SK-N-SH (cell line): ENCODE measurements around the gene CEP55. TPM values are rescaled to one million over a fixed set of nuclear protein-coding genes. Genes with fewer than 3 reads are reported as not detected.

ENCODE experiments used
- CTCF ChIA-PET: fragments of 300-600, 350-600 bp; formaldehyde crosslinking; extraction: SDS; loops from one replicate; lab custom pipeline; 2021; lab: Yijun Ruan, JAX
- POLR2A ChIA-PET: fragments of 350-600 bp; sonication (Branson Sonifier 250); formaldehyde crosslinking; extraction: SDS; loops from one replicate; lab custom pipeline; 2020; ENCODE audit warnings: antibody characterized with exemption, inconsistent platforms; lab: Yijun Ruan, JAX
- DNase-seq: peaks from one replicate; pipeline ENCODE4 v3.0.0; 2012
- H2AFZ ChIP-seq: fragments of 200-600 bp; sonication (generic); 2 replicates; pipeline ENCODE4 v1.8.1; 2016; ENCODE audit warnings: antibody characterized with exemption, mild to moderate bottlenecking, low read depth
- H3F3A ChIP-seq: fragments of 200-600 bp; sonication (generic); replicated peaks from 2 replicates; pipeline ENCODE3; 2016; ENCODE audit warnings: antibody characterized with exemption, mild to moderate bottlenecking; ENCODE audit not compliant: insufficient read depth
- H3K27ac ChIP-seq, 2 experiments: fragments of 200-500 bp in 1 of 2; fragments of 200-600 bp in 1 of 2; sonication (Bioruptor generic) in 1 of 2; sonication (generic), shearing (Covaris generic) in 1 of 2; 2 replicates each; pipeline versions ENCODE4 v1.5.1 to v1.6.1; 2014 to 2016; ENCODE audit warnings: low read depth in 2 of 2, inconsistent platforms in 1 of 2, low read length in 1 of 2, mild to moderate bottlenecking in 1 of 2, mixed read lengths in 1 of 2
- H3K27me3 ChIP-seq: fragments of 200-600 bp; sonication (generic), shearing (Covaris generic); 2 replicates; pipeline ENCODE4 v1.6.1; 2016; ENCODE audit warnings: mixed run types; ENCODE audit not compliant: insufficient read depth
- H3K36me3 ChIP-seq, 2 experiments: fragments of 200-500 bp in 1 of 2; fragments of 200-600 bp in 1 of 2; sonication (Bioruptor generic) in 1 of 2; sonication (generic) in 1 of 2; replicated peaks in 1 of 2; 2 replicates each; pipeline versions ENCODE3 to v1.5.1; 2014 to 2016; ENCODE audit warnings: low read length in 1 of 2, mild to moderate bottlenecking in 1 of 2; ENCODE audit not compliant: insufficient read depth in 2 of 2, control insufficient read depth in 1 of 2
- H3K4me1 ChIP-seq, 2 experiments: fragments of 200-500 bp in 1 of 2; fragments of 200-600 bp in 1 of 2; sonication (Bioruptor generic) in 1 of 2; sonication (generic), shearing (Covaris generic) in 1 of 2; 2 replicates each; pipeline versions ENCODE4 v1.5.1 to v1.6.1; 2014 to 2016; ENCODE audit warnings: low read depth in 1 of 2, low read length in 1 of 2, mixed run types in 1 of 2; ENCODE audit not compliant: insufficient read depth in 2 of 2, control insufficient read depth in 1 of 2
- H3K4me2 ChIP-seq: fragments of 200-600 bp; sonication (generic), shearing (Covaris generic); 2 replicates; pipeline ENCODE4 v1.6.1; 2017; ENCODE audit warnings: mixed run types
- H3K4me3 ChIP-seq, 2 experiments: fragments of 200-500 bp in 1 of 2; fragments of 200-600 bp in 1 of 2; sonication (Bioruptor generic) in 1 of 2; sonication (generic), shearing (Covaris generic) in 1 of 2; 2 replicates each; pipeline versions ENCODE4 v1.5.1 to v1.8.1; 2014 to 2016; ENCODE audit warnings: low read depth in 2 of 2, inconsistent platforms in 1 of 2, low read length in 1 of 2, mild to moderate bottlenecking in 1 of 2, mixed read lengths in 1 of 2, moderate library complexity in 1 of 2
- H3K79me2 ChIP-seq: fragments of 200-600 bp; sonication (generic); 2 replicates; pipeline ENCODE4 v1.8.1; 2017; ENCODE audit warnings: mild to moderate bottlenecking; ENCODE audit not compliant: insufficient read depth
- H3K9ac ChIP-seq: fragments of 200-600 bp; sonication (generic); 2 replicates; pipeline ENCODE4 v1.6.1; 2017; ENCODE audit warnings: mixed run types
- H3K9me2 ChIP-seq: fragments of 200-600 bp; sonication (generic); 2 replicates; pipeline ENCODE4 v1.6.1; 2017; ENCODE audit warnings: mixed run types
- H3K9me3 ChIP-seq: fragments of 200-600 bp; sonication (generic); 2 replicates; pipeline ENCODE4 v1.6.1; 2017; ENCODE audit warnings: mixed run types, mild to moderate bottlenecking, moderate library complexity
- H4K20me1 ChIP-seq: fragments of 200-600 bp; sonication (generic); 2 replicates; pipeline ENCODE4 v1.6.1; 2017; ENCODE audit warnings: mild to moderate bottlenecking, mixed run types; ENCODE audit not compliant: insufficient read depth
- CHD2 ChIP-seq: fragments of 150-350 bp; IDR thresholded peaks from 2 replicates; pipeline ENCODE4 v1.6.1; 2018; ENCODE audit warnings: low read length; ENCODE audit not compliant: partially characterized antibody
- EZH2phosphoT487 ChIP-seq: fragments of 200-600 bp; sonication (generic); IDR thresholded peaks from 2 replicates; pipeline ENCODE4 v1.6.1; 2017; ENCODE audit warnings: low read depth, mixed run types, mild to moderate bottlenecking, antibody characterized with exemption, moderate library complexity, borderline replicate concordance
- FOSL2 ChIP-seq: IDR thresholded peaks from 2 replicates; pipeline ENCODE4 v1.4.0; 2012; ENCODE audit warnings: low read depth, mild to moderate bottlenecking, moderate library complexity, borderline replicate concordance
- FOXJ3 ChIP-seq: sonication (generic); formaldehyde crosslinking; IDR thresholded peaks from 2 replicates; pipeline ENCODE4 v1.5.1; 2020; ENCODE audit warnings: mild to moderate bottlenecking, missing genetic modification reagents
- GATA2 ChIP-seq: sonication (generic); formaldehyde crosslinking; IDR thresholded peaks from 2 replicates; pipeline ENCODE4 v1.5.0; 2020; ENCODE audit warnings: mild to moderate bottlenecking, missing genetic modification reagents
- IRF3 ChIP-seq: fragments of 150-350 bp; IDR thresholded peaks from 2 replicates; pipeline ENCODE4 v1.6.1; 2016; ENCODE audit warnings: mild to moderate bottlenecking, low read depth, low read length
- JUND ChIP-seq: IDR thresholded peaks from 2 replicates; pipeline ENCODE4 v1.4.0; 2012
- NRF1 ChIP-seq: IDR thresholded peaks from 2 replicates; pipeline ENCODE4 v1.6.1; 2012; ENCODE audit warnings: low read depth, mild to moderate bottlenecking, low read length
- PBX3 ChIP-seq: IDR thresholded peaks from 2 replicates; pipeline ENCODE4; 2012
- POLR2AphosphoS5 ChIP-seq: IDR thresholded peaks from 2 replicates; pipeline ENCODE4 v1.6.1; 2012; ENCODE audit warnings: low read depth, low read length
- RCOR1 ChIP-seq: fragments of 150-350 bp; IDR thresholded peaks from 2 replicates; pipeline ENCODE4 v1.6.1; 2017; ENCODE audit warnings: antibody characterized with exemption, low read length
- REST ChIP-seq: IDR thresholded peaks from 2 replicates; pipeline ENCODE4 v1.6.1; 2012; ENCODE audit warnings: mild to moderate bottlenecking, low read depth, low read length, moderate library complexity
- SIN3A ChIP-seq: IDR thresholded peaks from 2 replicates; pipeline ENCODE4 v1.6.1; 2012; ENCODE audit warnings: low read depth, mild to moderate bottlenecking, low read length, moderate library complexity, borderline replicate concordance
- TCF12 ChIP-seq: IDR thresholded peaks from 2 replicates; pipeline ENCODE4 v1.4.0; 2012
- USF1 ChIP-seq: IDR thresholded peaks from 2 replicates; pipeline ENCODE4 v1.4.0; 2012; ENCODE audit warnings: low read depth, borderline replicate concordance
- WGBS: methylation state at CpG from one replicate; pipeline ENCODE4 v1.1.6; 2017; ENCODE audit warnings: low lambda C conversion rate; 5-methylcytosine and 5-hydroxymethylcytosine counted together
- polyA plus RNA-seq, 3 experiments: library from polyadenylated mRNA; depleted of rRNA; stranded (reverse); fragments of >200 nt; gene quantifications; 2 replicates each; pipeline ENCODE4 v1.2.3, GENCODE V29; 2012

CEP55 gene
- polyA plus RNA-seq, 1 of the 3 experiments (the other 2 are of a cell fraction), result 9.8 TPM

- ChIA-PET POLR2A (no interaction called here), CTCF (interaction anchor here (0.7 kb wide), 1 partner anchor 1022 kb away, joined by 3 read pairs; no protein-coding TSS in a partner anchor)
- Histone ChIP-seq H2AFZ (0 out of 2 replicates have a peak overlapping the region, but pooled peaks have one; percentile 23), H3K4me2 (peak overlapping the region; percentile 52), H3F3A (peaks cover 18% of the 10 kb centered on the region), H3K27ac (peak overlapping the region in 1 of 2 experiments; percentile 75; a peak in 2 of 4 replicates), H3K4me1 (no peaks in the 10 kb centered on the region), H3K36me3 (no peaks in the 10 kb centered on the region), H4K20me1 (no peaks in the 10 kb centered on the region), H3K27me3 (no peaks in the 10 kb centered on the region), H3K9me2 (no peaks in the 10 kb centered on the region), H3K9ac (peak overlapping the region; percentile 25; the same call in 1 of the 2 replicates), H3K9me3 (no peaks in the 10 kb centered on the region), H3K4me3 (no peak overlapping the region), H3K79me2 (no peaks in the 10 kb centered on the region)
- 73% methylated on average over 5 of the region's 5 CpGs for WGBS
- DNase-seq, result no peak
- no peak for TF ChIP-seq EZH2phosphoT487
- no peak for TF ChIP-seq RCOR1
- TF ChIP-seq GATA2 (CRISPR knock-in tag), result no peak
- TF ChIP-seq PBX3, result 0 out of 2 replicates have a peak, but pooled peaks have one; percentile 20
- TF ChIP-seq SIN3A, result no peak
- peak; percentile 45; the same call in 1 of the 2 replicates for TF ChIP-seq JUND
- TF ChIP-seq FOXJ3 (CRISPR knock-in tag), result no peak
- no peak for TF ChIP-seq REST
- no peak for TF ChIP-seq POLR2AphosphoS5
- 0 out of 2 replicates have a peak, but pooled peaks have one; percentile 13 for TF ChIP-seq FOSL2
- TF ChIP-seq USF1, result no peak
- TF ChIP-seq CHD2, result no peak
- TF ChIP-seq NRF1, result no peak
- TF ChIP-seq TCF12, result peak; percentile 55
- no peak for TF ChIP-seq IRF3
These were observed 52.1 kb downstream of the CEP55 start for GRCh38 chr10:93548376-93549071.
